Endothelial cell of umbilical vein (primary cell): ENCODE measurements around the gene TREX2. TPM values are rescaled to one million over a fixed set of nuclear protein-coding genes. Genes with fewer than 3 reads are reported as not detected.

Experiments
- BruUV-seq: library from RNA; stranded (reverse); fragments of 400-500 nt; replicated peaks from 2 replicates; lab custom pipeline; 2021; lab: Mats Ljungman, UMichigan
- CTCF ChIA-PET: fragments of 300-600, 350-600 bp; sonication (Branson Sonifier 250); formaldehyde crosslinking; loops from one replicate; lab custom pipeline; 2021; ENCODE audit warnings: antibody characterized with exemption, inconsistent platforms; lab: Charles Lee
- POLR2A ChIA-PET: fragments of 300-600, 350-600 bp; sonication (Branson Sonifier 250); formaldehyde crosslinking; loops from one replicate; lab custom pipeline; 2021; ENCODE audit warnings: antibody characterized with exemption, inconsistent platforms; lab: Charles Lee
- DNase-seq: peaks from one replicate; pipeline ENCODE4 v3.0.0-alpha.2; 2011; ENCODE audit warnings: low read depth, low spot score
- FAIRE-seq: peaks from 2 replicates; lab custom pipeline; 2011; peaks lifted over from hg19 to GRCh38; lab: Jason Lieb, UNC
- H2AFZ ChIP-seq: 2 replicates; pipeline ENCODE4 v1.6.0; 2012; ENCODE audit warnings: low read depth, low read length, control low read depth, inconsistent platforms
- H3K27ac ChIP-seq: 2 replicates; pipeline ENCODE4 v1.5.1; 2011; ENCODE audit warnings: low read depth, mild to moderate bottlenecking, control low read depth, low read length, moderate library complexity; ENCODE audit not compliant: insufficient read depth
- H3K27me3 ChIP-seq, 2 experiments: 2 replicates each; pipeline versions ENCODE4 v1.6.0 to v1.6.1; 2011; ENCODE audit warnings: low read length in 2 of 2, mixed read lengths in 1 of 2; ENCODE audit not compliant: control insufficient read depth in 2 of 2, insufficient read depth in 2 of 2
- H3K36me3 ChIP-seq, 2 experiments: 2 replicates in 1 of 2; 3 replicates in 1 of 2; pipeline ENCODE4 v1.5.1; 2011; ENCODE audit warnings: low read length in 2 of 2, mild to moderate bottlenecking in 1 of 2, moderate library complexity in 1 of 2; ENCODE audit not compliant: control insufficient read depth in 2 of 2, insufficient read depth in 2 of 2; ENCODE audit errors: extremely low read depth in 1 of 2
- H3K4me1 ChIP-seq: 3 replicates; pipeline ENCODE4 v1.5.1; 2011; ENCODE audit warnings: mild to moderate bottlenecking, low read length; ENCODE audit not compliant: control insufficient read depth, insufficient read depth; ENCODE audit errors: extremely low read depth
- H3K4me2 ChIP-seq: 2 replicates; pipeline ENCODE4 v1.6.1; 2011; ENCODE audit warnings: low read length, control low read depth, mixed read lengths; ENCODE audit not compliant: insufficient read depth
- H3K4me3 ChIP-seq, 3 experiments: fragments of 200-600 bp in 1 of 3; sonication (generic), shearing (Covaris generic) in 1 of 3; replicated peaks in 1 of 3; 2 replicates each; pipeline ENCODE4 v1.5.1; 2011 to 2016; ENCODE audit warnings: control low read depth in 3 of 3, low read length in 3 of 3, mild to moderate bottlenecking in 2 of 3, inconsistent platforms in 1 of 3, low read depth in 1 of 3, moderate library complexity in 1 of 3; ENCODE audit not compliant: insufficient read depth in 1 of 3
- H3K79me2 ChIP-seq: 2 replicates; pipeline ENCODE4 v1.6.0; 2012; ENCODE audit warnings: low read length, inconsistent platforms; ENCODE audit not compliant: control insufficient read depth, insufficient read depth
- H3K9ac ChIP-seq: replicated peaks from 2 replicates; pipeline ENCODE3; 2011; ENCODE audit warnings: low read length, control low read depth; ENCODE audit not compliant: insufficient read depth; ENCODE audit errors: extremely low read depth
- H3K9me1 ChIP-seq: replicated peaks from 3 replicates; pipeline ENCODE4 v1.6.0; 2011; ENCODE audit warnings: mild to moderate bottlenecking, low read length; ENCODE audit not compliant: control insufficient read depth, insufficient read depth; ENCODE audit errors: extremely low read depth
- H3K9me3 ChIP-seq: replicated peaks from 2 replicates; pipeline ENCODE4 v1.5.1; 2012; ENCODE audit warnings: low read length, inconsistent platforms; ENCODE audit not compliant: control insufficient read depth, insufficient read depth
- H4K20me1 ChIP-seq: replicated peaks from 2 replicates; pipeline ENCODE3; 2011; ENCODE audit warnings: mild to moderate bottlenecking, low read length; ENCODE audit not compliant: control insufficient read depth, insufficient read depth; ENCODE audit errors: extremely low read depth
- EZH2 ChIP-seq: IDR thresholded peaks from 2 replicates; pipeline ENCODE4 v1.6.1; 2012; ENCODE audit warnings: borderline replicate concordance, low read depth, mild to moderate bottlenecking, moderate library complexity, low read length, inconsistent platforms; ENCODE audit not compliant: severe bottlenecking
- FOS ChIP-seq: IDR thresholded peaks from 2 replicates; pipeline ENCODE4 v1.6.1; 2011; ENCODE audit warnings: mild to moderate bottlenecking, low read length, moderate library complexity, borderline replicate concordance; ENCODE audit not compliant: insufficient read depth
- GATA2 ChIP-seq: IDR thresholded peaks from 2 replicates; pipeline ENCODE4 v1.7.0; 2011; ENCODE audit warnings: low read depth, mild to moderate bottlenecking, moderate library complexity, mixed read lengths, low read length; ENCODE audit not compliant: insufficient read length, insufficient read depth
- JUN ChIP-seq: IDR thresholded peaks from 2 replicates; pipeline ENCODE4 v1.6.1; 2011; ENCODE audit warnings: borderline replicate concordance, low read depth; ENCODE audit not compliant: insufficient read length, insufficient read depth
- MAX ChIP-seq: IDR thresholded peaks from 2 replicates; pipeline ENCODE4 v1.6.1; 2011; ENCODE audit not compliant: insufficient read depth, insufficient read length
- MYC ChIP-seq: IDR thresholded peaks from one replicate; pipeline ENCODE4 v1.6.1; 2011; ENCODE audit warnings: mild to moderate bottlenecking, low read depth, low read length
- POLR2A ChIP-seq: IDR thresholded peaks from 2 replicates; pipeline ENCODE4 v1.6.1; 2012; ENCODE audit warnings: low read depth, mild to moderate bottlenecking, control low read depth, low read length
- POLR2AphosphoS5 ChIP-seq: IDR thresholded peaks from 2 replicates; pipeline ENCODE4 v1.6.1; 2012; ENCODE audit warnings: low read depth, mild to moderate bottlenecking, control low read depth, low read length, moderate library complexity; ENCODE audit not compliant: insufficient read depth
- dilution Hi-C: fragments of 300-500 bp; cut with MboI; formaldehyde crosslinking; loops from one replicate; pipeline ENCODE4 v1.15.0; 2019; ENCODE audit warnings: low sequenced_read_pairs; ENCODE audit not compliant: extremely low pct_ligation_motif_present
- intact Hi-C: fragments of 100-400 bp; cut with micrococcal nuclease; formaldehyde crosslinking; loops from one replicate; pipeline ENCODE4 v1.10.0; 2022
- polyA plus RNA-seq, 4 experiments: library from polyadenylated mRNA; depleted of rRNA in 3 of 4; stranded (reverse) in 3 of 4; unstranded in 1 of 4; fragments of >200 nt; gene quantifications; 2 replicates each; pipeline versions ENCODE4 v1.2.1 to v1.2.3, GENCODE V29; 2011 to 2012; ENCODE audit warnings: missing spikeins in 1 of 4
- total RNA-seq: library from RNA; stranded (reverse); gene quantifications from 2 replicates; pipeline ENCODE4 v1.2.3, GENCODE V29; 2021
- TF ChIP-seq, protein P1 (sequence below), 2 donors: IDR thresholded peaks; 1 replicate in 1 of 2; 2 replicates in 1 of 2; pipeline ENCODE4 v1.5.1; 2011; ENCODE audit warnings: low read length in 2 of 2, mild to moderate bottlenecking in 2 of 2, moderate library complexity in 2 of 2, control low read depth in 1 of 2, inconsistent platforms in 1 of 2, low read depth in 1 of 2; ENCODE audit not compliant: insufficient read depth in 1 of 2; ENCODE audit errors: extremely low read depth in 1 of 2

The TREX2 gene
- total and polyA plus RNA-seq, 2 donors (not counting 3 experiments of a cell fraction or from before 2014, with no cell fraction given): 0.82 to 0.99 TPM

- ChIA-PET CTCF (interaction anchor here (2.7 to 9.4 kb wide), 2 partner anchors 21 to 33 kb away, joined by 23 to 189 read pairs; partner anchors contain the start of gene HAUS7), POLR2A (no interaction called here)
- H2AFZ ChIP-seq: no peak overlapping the region
- TF ChIP-seq GATA2 (no peak), EZH2 (no peak), MAX (no peak), MYC (no peak), POLR2A (no peak), FOS (no peak), POLR2AphosphoS5 (no peak), JUN (no peak)
- TF ChIP-seq, protein P1, sequence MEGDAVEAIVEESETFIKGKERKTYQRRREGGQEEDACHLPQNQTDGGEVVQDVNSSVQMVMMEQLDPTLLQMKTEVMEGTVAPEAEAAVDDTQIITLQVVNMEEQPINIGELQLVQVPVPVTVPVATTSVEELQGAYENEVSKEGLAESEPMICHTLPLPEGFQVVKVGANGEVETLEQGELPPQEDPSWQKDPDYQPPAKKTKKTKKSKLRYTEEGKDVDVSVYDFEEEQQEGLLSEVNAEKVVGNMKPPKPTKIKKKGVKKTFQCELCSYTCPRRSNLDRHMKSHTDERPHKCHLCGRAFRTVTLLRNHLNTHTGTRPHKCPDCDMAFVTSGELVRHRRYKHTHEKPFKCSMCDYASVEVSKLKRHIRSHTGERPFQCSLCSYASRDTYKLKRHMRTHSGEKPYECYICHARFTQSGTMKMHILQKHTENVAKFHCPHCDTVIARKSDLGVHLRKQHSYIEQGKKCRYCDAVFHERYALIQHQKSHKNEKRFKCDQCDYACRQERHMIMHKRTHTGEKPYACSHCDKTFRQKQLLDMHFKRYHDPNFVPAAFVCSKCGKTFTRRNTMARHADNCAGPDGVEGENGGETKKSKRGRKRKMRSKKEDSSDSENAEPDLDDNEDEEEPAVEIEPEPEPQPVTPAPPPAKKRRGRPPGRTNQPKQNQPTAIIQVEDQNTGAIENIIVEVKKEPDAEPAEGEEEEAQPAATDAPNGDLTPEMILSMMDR (IDR thresholded peaks at IDR 0.05; ENCODE audit: extremely low read depth in 1 of 2, insufficient read depth in 1 of 2, low read depth in 1 of 2, low read length in 2 of 2): no peak
- FAIRE-seq: no peak
- no peak overlapping the region for H3K4me3 ChIP-seq
- intact Hi-C loops (no loop called here), dilution Hi-C loops (no loop called here)
- DNase-seq: no peak
- H3K27me3 ChIP-seq: no peaks in the 10 kb centered on the region
- BruUV-seq: no TSS peak
- H3K9ac ChIP-seq: no peak overlapping the region
- H3K4me1 ChIP-seq: peaks cover 46% of the 10 kb centered on the region
- H3K9me3 ChIP-seq: no peaks in the 10 kb centered on the region
- no peaks in the 10 kb centered on the region for H3K9me1 ChIP-seq
- H3K27ac ChIP-seq: no peak overlapping the region
- H4K20me1 ChIP-seq: no peaks in the 10 kb centered on the region
- H3K4me2 ChIP-seq: no peak overlapping the region
- peaks cover 15% of the 10 kb centered on the region for H3K79me2 ChIP-seq
- peaks cover 0 to 2% of the 10 kb centered on the region in 2 experiments for H3K36me3 ChIP-seq
Observed at GRCh38 chrX:153493085-153493484, 47.2 kb upstream of the TREX2 start.
